GM12891 (cell line): Measurements from ENCODE around the gene PARD6A.

ENCODE experiments used
- PAX5 ChIP-seq: IDR thresholded peaks from 2 replicates; pipeline ENCODE4 v1.6.1; 2011; ENCODE audit warnings: low read length, moderate library complexity, mild to moderate bottlenecking; ENCODE audit not compliant: insufficient read depth, severe bottlenecking
- POLR2A ChIP-seq: IDR thresholded peaks from 2 replicates; pipeline ENCODE4 v1.6.1; 2011; ENCODE audit warnings: low read depth, low read length, control low read depth
- POLR2AphosphoS5 ChIP-seq: IDR thresholded peaks from 2 replicates; pipeline ENCODE4 v1.6.1; 2011; ENCODE audit warnings: low read depth, low read length, control low read depth
- POU2F2 ChIP-seq: IDR thresholded peaks from 2 replicates; pipeline ENCODE4 v1.6.1; 2011; ENCODE audit warnings: low read depth, mild to moderate bottlenecking, control low read depth, low read length, moderate library complexity
- SPI1 ChIP-seq: IDR thresholded peaks from 2 replicates; pipeline ENCODE4 v1.6.1; 2011; ENCODE audit warnings: low read depth, low read length, control low read depth
- TAF1 ChIP-seq: IDR thresholded peaks from 2 replicates; pipeline ENCODE4 v1.6.1; 2011; ENCODE audit warnings: low read depth, low read length, control low read depth

GRCh38 chr16:67710607-67711006 is 49.8 kb downstream of the PARD6A start:
- TF ChIP-seq POLR2A (no peak), POLR2AphosphoS5 (no peak), TAF1 (no peak), SPI1 (no peak), POU2F2 (no peak), PAX5 (no peak)
